A549 (cell line): Measurements from ENCODE around the gene ABI2.

Experiments
- BHLHE40 ChIP-seq: IDR thresholded peaks from 2 replicates; pipeline ENCODE4 v1.6.1; 2012; ENCODE audit warnings: low read depth, low read length, inconsistent platforms
- CTCF ChIP-seq: fragments of >200 bp; sonication (Bioruptor Twin); formaldehyde crosslinking; IDR thresholded peaks from 3 replicates; pipeline ENCODE4 v1.5.1; 2016
- EP300 ChIP-seq, 2 experiments: fragments of >200 bp; sonication (Bioruptor Twin); formaldehyde crosslinking; IDR thresholded peaks; 2 replicates in 1 of 2; 3 replicates in 1 of 2; pipeline ENCODE4 v1.6.1; 2016 to 2017
- HOXA7 ChIP-seq: fragments of 250-450 bp; sonication (Bioruptor Pico); IDR thresholded peaks from 2 replicates; pipeline ENCODE4 v1.5.0; 2020; ENCODE audit warnings: mild to moderate bottlenecking, moderate library complexity
- KDM1A ChIP-seq: fragments of 200-600 bp; sonication (generic); IDR thresholded peaks from 2 replicates; pipeline ENCODE4 v1.6.1; 2016; ENCODE audit warnings: low read depth, mild to moderate bottlenecking
- POLR2A ChIP-seq: IDR thresholded peaks from 2 replicates; pipeline ENCODE4 v1.6.1; 2012; ENCODE audit warnings: mild to moderate bottlenecking, low read length
- USF2 ChIP-seq: fragments of 450-650 bp; IDR thresholded peaks from 2 replicates; pipeline ENCODE4 v1.6.1; 2014; ENCODE audit warnings: antibody characterized with exemption

GRCh38 chr2:203442463-203442862 lies 114.3 kb downstream of the ABI2 start:
- no peak for TF ChIP-seq CTCF
- TF ChIP-seq EP300 (IDR thresholded peaks at IDR 0.05) = no peak
- no peak for TF ChIP-seq KDM1A
- TF ChIP-seq POLR2A = no peak
- TF ChIP-seq HOXA7 (CRISPR knock-in tag) = no peak
- TF ChIP-seq BHLHE40 = no peak
- no peak for TF ChIP-seq USF2
